Measurements from ENCODE around the gene PGBD4.
A peak's percentile ranks its signal among the peaks of the same experiment; 100 is the strongest.

The PGBD4 gene

GRCh38 chr15:34101366-34102174, at the start of gene PGBD4, which contains the start of gene EMC7:
Gene PGBD4, plus strand, starts transcription at chr15:34102083. Its CDS starts 449 bp downstream, at chr15:34102532.
Gene EMC7, minus strand, starts transcription at chr15:34101862. Its CDS starts 23 bp downstream, at chr15:34101839.
- DNase-seq (ENCODE audit: low spot score): peak; percentile 56

- no peak for DNase-seq (ENCODE audit: low spot score)
Observed at GRCh38 chr15:34054081-34054707, 47.7 kb upstream of the PGBD4 start.

DNA sequence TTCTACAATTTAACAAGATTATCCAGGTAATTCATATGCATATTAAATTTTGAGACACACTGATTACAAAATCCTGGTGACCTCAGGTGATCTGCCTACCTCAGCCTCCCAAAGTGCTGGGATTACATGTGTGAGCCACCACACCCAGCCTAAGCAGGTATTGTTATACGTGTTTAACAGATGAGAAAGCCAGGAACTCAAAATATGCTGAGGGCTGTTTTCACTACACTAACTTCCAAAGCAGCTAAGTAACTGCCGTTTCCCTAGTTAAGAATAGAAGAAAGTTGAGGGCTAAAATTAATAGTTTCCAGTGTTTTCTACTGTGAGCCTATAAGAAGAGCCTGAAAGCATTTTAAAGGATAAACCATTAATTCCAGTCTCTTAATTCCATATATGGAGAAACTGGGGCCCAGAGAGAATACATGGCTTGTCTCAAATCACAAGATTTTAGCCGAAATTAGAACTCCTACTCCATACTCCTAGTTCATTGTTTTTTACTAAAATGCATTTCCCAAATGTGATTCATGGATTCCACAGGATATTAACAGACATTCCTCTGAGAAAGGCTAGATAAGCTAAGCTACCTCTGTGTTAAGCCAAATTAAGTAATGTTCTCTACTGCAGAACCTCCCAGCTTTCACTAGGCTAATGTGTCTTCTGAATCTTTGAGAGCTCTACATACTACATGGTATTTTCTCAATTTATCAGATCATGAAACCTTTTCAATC, 45.9 kb upstream of the PGBD4 start:
- no peak for DNase-seq (ENCODE audit: low spot score)

- DNase-seq (ENCODE audit: low spot score): no peak
Observed at GRCh38 chr15:34056911-34057310, 45.0 kb upstream of the PGBD4 start.

DNA sequence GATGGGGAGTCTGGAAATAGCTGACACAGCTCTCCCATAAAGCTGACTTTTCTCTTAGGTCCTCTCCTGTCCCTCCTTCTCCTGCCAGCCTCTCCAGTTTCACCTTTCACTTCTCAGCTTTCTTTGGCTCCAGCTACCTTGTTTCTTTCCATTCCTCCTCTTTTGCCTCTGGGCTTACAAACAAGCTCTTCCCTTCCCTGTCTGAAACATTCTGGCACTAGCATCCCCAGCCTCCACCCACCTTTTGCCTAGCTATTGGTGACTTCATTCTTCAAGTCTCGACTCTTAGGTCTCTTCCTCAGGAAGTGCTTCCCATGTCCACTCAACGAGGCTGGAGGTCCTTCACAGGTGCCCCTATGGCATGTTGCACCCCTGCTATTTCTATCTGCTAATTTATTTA, 42.4 kb upstream of the PGBD4 start:
- DNase-seq (ENCODE audit: low spot score): no peak

GRCh38 chr15:34059946-34060345, 41.9 kb upstream of the PGBD4 start:
- no peak for DNase-seq (ENCODE audit: low spot score)

DNA sequence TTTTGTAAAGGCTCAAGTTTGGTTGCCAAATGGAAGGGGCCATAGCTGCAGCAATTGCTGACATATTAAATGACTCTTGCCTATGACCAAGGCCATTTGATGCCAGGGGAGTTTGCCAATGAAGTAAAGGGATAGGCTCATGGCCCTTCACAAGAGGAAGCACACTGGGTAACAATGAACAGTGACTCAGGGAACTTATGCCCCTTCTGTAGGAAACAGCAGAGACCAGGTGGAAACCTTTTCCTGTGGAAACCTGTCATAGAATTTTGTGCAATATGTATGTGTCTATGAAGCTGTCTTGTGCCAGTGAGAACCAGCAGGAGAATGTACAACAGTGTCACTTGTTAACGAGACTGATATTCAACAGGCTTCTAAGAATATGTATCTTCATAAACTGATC, 37.4 kb upstream of the PGBD4 start:
- no peak for DNase-seq (ENCODE audit: low spot score)

- DNase-seq (ENCODE audit: low spot score): no peak
Observed at GRCh38 chr15:34065261-34065660, 36.6 kb upstream of the PGBD4 start.

DNA sequence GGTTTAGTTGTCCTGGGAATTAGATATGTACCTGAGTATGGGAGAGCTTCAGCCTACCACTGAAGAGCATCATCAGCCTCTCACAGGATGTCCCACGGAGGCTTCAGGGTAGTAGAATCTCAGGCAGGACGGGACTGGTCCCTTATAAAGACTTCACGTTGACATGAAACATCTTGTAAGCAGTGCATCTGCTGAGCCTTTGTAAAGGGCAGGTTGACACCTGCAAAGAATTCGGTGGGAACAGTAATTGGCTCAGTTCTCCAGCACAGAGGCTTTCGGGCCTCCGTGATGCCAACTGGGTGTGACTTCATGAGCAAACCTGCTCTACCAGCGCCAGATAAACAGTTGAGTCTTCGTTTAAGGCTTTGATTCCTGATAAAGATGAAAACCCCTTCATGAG, 35.9 kb upstream of the PGBD4 start:
- DNase-seq (ENCODE audit: low spot score): no peak

DNA sequence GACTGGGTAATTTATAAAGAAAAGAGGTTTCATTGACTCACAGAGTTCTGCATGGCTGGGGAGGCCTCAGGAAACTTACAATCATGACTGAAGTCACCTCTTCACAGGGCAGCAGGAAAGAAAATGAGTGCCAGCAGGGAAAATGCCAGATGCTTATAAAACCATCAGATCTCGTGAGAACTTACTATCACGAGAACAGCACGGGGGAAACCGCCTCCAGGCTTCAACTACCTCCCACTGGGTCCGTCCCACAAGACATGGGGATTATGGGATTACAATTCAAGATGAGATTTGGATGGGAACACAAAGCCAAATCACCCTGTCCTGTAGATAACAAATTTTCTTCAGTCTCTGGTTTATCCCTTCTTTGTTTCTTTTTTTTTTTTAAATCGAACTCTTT, 31.9 kb upstream of the PGBD4 start:
- DNase-seq (ENCODE audit: low spot score): no peak

DNA sequence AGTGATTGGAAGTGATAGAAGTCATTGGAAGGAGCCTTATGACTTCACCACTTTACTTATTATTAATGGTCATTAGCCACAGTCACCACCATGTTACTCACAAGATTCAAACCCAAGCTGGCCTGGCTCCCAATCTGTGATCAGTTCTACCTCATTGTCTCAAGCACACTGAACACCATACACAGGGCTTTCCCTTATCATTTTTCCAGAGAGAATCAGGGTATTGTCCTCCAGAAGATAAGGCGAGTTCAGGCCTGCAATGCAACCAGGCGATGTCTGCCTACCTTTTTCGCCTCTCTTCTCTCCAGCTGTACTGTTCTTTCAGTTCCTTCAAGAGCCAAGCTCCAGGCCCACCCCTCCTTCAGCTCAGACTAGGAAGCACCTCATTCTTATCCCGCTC, 25.1 kb upstream of the PGBD4 start:
- DNase-seq (ENCODE audit: low spot score): no peak

- DNase-seq (ENCODE audit: low spot score): no peak
Observed at GRCh38 chr15:34078900-34079299, 23.0 kb upstream of the PGBD4 start.

DNA sequence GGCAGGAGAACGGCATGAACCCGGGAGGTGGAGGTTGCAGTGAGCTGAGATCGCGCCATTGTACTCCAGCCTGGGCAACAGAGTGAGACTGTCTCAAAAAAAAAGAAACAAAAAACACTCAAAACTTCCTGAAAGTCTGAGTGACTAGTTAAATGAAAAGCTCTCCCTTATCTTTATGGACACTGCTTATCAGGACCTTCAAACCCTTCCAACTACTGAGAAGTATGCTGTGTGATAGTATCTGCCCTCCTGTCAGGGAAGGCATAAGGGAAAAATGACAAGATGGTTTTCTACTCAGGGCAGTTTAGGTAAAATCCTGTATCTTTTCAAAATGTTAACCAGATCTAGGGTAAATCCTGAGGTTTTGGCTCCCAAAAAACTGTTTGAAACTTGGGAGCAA, 22.0 kb upstream of the PGBD4 start:
- peak; percentile 23 for DNase-seq (ENCODE audit: low spot score)

DNA sequence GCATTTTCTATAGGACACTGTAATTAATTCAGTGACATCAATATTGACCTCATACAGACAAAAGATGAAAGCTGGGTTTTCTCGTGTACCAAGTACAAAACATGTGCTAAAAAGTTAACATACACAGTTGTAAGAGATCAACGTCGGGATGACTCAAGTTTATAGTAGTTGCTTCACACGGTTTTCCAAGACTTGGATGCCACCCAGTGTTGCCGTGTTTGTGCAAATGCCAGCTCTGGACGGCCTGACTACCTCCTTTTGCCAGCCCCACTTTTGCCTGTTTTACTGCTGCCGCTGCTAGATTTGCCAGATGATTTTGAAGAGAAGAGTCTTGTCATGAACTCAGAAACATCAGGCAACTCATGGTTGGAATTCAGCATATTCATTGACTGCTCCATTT, 17.8 kb upstream of the PGBD4 start:
- no peak for DNase-seq (ENCODE audit: low spot score)

- no peak for DNase-seq (ENCODE audit: low spot score)
Observed at GRCh38 chr15:34085746-34086145, 16.1 kb upstream of the PGBD4 start.

DNA sequence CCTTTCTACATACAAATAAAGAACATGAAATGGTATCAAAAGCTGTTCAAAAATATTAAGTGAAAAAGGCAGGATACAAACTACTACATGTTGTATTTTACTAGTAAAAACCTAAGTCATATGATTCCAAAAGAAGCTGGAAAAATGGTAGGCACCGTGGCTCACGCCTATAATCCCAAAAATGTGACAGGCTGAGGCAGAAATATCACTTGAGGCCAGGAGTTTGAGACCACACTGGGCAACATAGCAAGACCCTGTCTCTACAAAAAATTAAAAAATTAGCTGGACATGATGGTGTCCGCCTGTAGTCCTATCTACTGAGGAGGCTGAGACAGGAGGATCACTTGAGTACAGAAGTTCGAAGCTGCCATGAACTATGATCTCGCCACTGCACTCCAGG, 2.0 kb upstream of the PGBD4 start:
- no peak for DNase-seq (ENCODE audit: low spot score)

- no peak for DNase-seq (ENCODE audit: low spot score)
Observed at GRCh38 chr15:34102175-34102925, 467 bp downstream of the PGBD4 start.

DNA sequence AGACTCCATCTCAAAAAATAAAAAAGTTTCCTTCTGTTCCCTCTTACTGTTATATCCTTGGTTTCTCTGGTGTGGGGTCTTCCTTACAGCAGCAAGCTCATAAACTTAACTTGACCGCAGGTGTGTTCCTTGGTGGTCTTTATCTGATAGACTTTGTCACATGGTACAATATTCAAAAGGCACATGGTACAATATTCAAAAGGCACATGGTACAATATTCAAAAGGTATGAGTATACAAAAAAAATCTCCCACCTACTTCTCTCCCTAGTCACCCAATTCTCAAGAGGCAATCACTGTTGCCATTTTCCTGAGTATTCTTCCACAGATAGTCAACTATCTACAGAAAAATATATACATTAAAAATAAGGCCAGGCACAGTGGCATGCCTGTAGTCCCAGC, 4.5 kb downstream of the PGBD4 start:
- no peak for DNase-seq (ENCODE audit: low spot score)

GRCh38 chr15:34107315-34107714, 5.4 kb downstream of the PGBD4 start:
- DNase-seq (ENCODE audit: low spot score): no peak

GRCh38 chr15:34109797-34110663, 8.1 kb downstream of the PGBD4 start:
- DNase-seq (ENCODE audit: low spot score): no peak

GRCh38 chr15:34111488-34111887, 9.6 kb downstream of the PGBD4 start:
- no peak for DNase-seq (ENCODE audit: low spot score)
